ENCODE measurements around the gene PRKCA. TPM values are rescaled to one million over a fixed set of nuclear protein-coding genes. Genes with fewer than 3 reads are reported as not detected.

PRKCA gene
- total RNA-seq, 4 donors from 2014 or later: 26.0 to 89.0 (median 32.8) TPM

DNA sequence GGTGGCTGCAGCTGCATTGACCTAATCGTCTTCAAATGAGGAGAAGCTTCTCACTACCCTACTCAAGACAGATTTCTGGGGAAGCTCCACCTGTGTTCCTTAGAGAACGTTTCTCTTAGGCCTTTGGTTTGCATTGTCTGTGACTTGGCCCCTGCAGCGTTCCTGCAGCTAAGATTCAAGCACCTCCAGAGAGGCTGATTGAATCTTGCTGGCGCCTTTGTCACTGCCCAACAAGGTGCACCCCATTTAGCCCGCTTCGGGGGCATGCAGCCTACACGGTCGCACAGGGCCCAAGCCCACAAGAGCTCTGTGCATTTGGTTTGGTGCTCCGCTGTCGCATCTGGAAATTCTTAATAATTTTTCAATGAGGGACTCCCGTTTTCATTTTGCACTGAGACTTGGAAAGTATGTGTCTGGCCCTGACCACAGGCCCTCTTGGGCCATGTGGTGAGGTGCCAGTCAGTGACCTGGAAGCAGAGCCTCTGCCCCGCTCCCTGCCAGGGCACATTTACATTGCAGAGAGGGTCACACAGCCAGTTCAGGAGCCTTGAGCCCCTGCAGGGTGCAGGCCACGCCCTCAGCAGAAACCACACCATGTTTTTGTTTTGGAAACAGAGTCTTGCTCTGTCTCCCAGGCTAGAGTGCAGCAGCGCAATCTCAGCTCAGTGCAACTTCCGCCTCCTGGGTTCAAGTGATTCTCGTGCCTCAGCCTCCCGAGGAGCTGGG lies 481.4 kb downstream of the PRKCA start:
- ATAC-seq: no peak
- Histone ChIP-seq H3K27me3 (no peaks in the 10 kb centered on the region), H3K9me3 (no peaks in the 10 kb centered on the region), H3K27ac (no peak overlapping the region), H3K4me1 (no peaks in the 10 kb centered on the region), H3K36me3 (peaks cover 0 to 33% of the 10 kb centered on the region in 2 donors), H3K4me3 (no peak overlapping the region)
- TF ChIP-seq, protein P1, sequence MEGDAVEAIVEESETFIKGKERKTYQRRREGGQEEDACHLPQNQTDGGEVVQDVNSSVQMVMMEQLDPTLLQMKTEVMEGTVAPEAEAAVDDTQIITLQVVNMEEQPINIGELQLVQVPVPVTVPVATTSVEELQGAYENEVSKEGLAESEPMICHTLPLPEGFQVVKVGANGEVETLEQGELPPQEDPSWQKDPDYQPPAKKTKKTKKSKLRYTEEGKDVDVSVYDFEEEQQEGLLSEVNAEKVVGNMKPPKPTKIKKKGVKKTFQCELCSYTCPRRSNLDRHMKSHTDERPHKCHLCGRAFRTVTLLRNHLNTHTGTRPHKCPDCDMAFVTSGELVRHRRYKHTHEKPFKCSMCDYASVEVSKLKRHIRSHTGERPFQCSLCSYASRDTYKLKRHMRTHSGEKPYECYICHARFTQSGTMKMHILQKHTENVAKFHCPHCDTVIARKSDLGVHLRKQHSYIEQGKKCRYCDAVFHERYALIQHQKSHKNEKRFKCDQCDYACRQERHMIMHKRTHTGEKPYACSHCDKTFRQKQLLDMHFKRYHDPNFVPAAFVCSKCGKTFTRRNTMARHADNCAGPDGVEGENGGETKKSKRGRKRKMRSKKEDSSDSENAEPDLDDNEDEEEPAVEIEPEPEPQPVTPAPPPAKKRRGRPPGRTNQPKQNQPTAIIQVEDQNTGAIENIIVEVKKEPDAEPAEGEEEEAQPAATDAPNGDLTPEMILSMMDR (IDR thresholded peaks at IDR 0.05): no peak
- TF ChIP-seq POLR2A (IDR thresholded peaks at IDR 0.05) (no peak), POLR2AphosphoS5 (IDR thresholded peaks at IDR 0.05) (no peak), EP300 (IDR thresholded peaks at IDR 0.05) (no peak)
- 83 to 86% methylated on average over 3 to 4 of the region's 17 CpGs for WGBS, 2 donors (ENCODE audit: low coverage in 1 of 2)

DNA sequence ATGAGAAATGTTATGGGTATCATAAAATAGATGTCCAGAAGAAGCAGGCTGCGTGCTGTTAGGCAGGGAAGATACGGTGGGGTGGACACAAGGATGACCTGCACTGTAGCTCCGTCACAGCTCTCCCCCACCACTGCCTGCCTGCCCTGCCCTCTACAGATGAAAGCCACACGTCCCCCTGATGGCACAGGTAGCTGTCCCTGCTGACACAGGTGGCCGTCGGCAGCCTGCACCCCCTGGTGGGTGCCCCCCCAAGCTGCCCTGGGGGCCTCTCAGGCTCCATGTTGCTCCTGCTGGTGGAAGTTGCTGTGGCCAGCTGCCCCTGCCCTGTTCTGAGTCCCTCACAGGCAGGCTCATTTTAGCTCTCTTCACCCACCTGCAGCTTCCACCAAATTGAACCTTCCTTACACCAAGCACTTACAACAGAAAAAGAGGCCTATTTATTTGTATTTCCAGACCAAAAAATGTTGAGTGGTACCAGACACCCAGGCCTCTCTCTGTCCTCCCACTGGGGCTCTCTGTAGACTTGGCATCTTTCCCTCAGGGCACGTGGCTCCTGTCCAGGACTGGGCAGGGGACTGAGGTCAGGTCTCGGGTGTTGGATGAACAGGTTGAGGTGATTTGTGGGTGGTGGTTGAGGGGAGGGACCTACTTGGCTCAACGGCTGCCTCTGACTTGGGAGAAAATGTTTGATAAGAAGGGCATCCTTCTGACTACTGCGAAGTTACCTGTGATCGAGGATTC lies 482.4 kb downstream of the PRKCA start:
- Histone ChIP-seq H3K36me3 (peaks cover 0 to 43% of the 10 kb centered on the region in 2 donors), H3K27ac (no peak overlapping the region), H3K4me1 (no peaks in the 10 kb centered on the region), H3K4me3 (no peak overlapping the region), H3K27me3 (no peaks in the 10 kb centered on the region), H3K9me3 (no peaks in the 10 kb centered on the region)
- ATAC-seq: no peak
- TF ChIP-seq EP300 (IDR thresholded peaks at IDR 0.05) (no peak), POLR2A (IDR thresholded peaks at IDR 0.05) (no peak), POLR2AphosphoS5 (IDR thresholded peaks at IDR 0.05) (no peak)
- TF ChIP-seq, protein P1 (IDR thresholded peaks at IDR 0.05): no peak
- WGBS, 2 donors (ENCODE audit: low coverage in 1 of 2): 93 to 95% methylated on average over 3 to 6 of the region's 11 CpGs

GRCh38 chr17:66786107-66786506 lies 483.7 kb downstream of the PRKCA start:
- TF ChIP-seq, protein P1 (IDR thresholded peaks at IDR 0.05): no peak
- TF ChIP-seq POLR2AphosphoS5 (IDR thresholded peaks at IDR 0.05): no peak
- TF ChIP-seq EP300 (IDR thresholded peaks at IDR 0.05): no peak
- TF ChIP-seq POLR2A (IDR thresholded peaks at IDR 0.05): no peak
- no peak for ATAC-seq
- WGBS, 2 donors (ENCODE audit: low coverage in 1 of 2): 84% methylated on average over 3 of the region's 10 CpGs; no CpG with 5 or more reads in 1 of the 2 donors
- no peaks in the 10 kb centered on the region for H3K27me3 ChIP-seq
- no peaks in the 10 kb centered on the region for H3K9me3 ChIP-seq
- no peak overlapping the region for H3K4me3 ChIP-seq
- H3K27ac ChIP-seq: no peak overlapping the region
- H3K4me1 ChIP-seq: no peaks in the 10 kb centered on the region
- peaks cover 0 to 46% of the 10 kb centered on the region in 2 donors for H3K36me3 ChIP-seq

DNA sequence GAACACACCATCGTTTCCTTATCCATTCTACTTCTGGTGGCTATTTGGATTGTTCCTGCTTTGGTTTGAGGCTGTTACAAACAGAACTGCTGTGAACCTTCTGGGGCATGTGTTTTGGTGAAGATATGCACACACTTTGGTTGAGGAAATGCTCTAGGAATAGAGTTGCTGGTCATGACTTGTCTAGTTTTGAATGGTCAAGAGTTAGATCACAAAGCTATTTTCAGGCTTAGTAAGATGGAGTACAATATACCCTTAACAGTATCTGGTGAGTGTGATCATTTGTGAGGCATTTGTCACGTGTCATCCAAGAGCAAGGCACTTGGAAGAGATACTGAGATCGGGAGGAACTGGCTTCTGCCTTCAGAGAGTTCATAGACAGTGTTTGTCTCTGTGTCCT lies 485.5 kb downstream of the PRKCA start:
- H3K27ac ChIP-seq: no peak overlapping the region
- 75 to 96% methylated on average over 3 of the region's 3 CpGs for WGBS, 2 donors (ENCODE audit: low coverage in 1 of 2)
- H3K4me1 ChIP-seq: no peaks in the 10 kb centered on the region
- no peak overlapping the region for H3K4me3 ChIP-seq
- peaks cover 0 to 60% of the 10 kb centered on the region in 2 donors for H3K36me3 ChIP-seq
- no peak for ATAC-seq
- TF ChIP-seq, protein P1 (IDR thresholded peaks at IDR 0.05): no peak
- no peak for TF ChIP-seq EP300 (IDR thresholded peaks at IDR 0.05)
- TF ChIP-seq POLR2A (IDR thresholded peaks at IDR 0.05): no peak
- no peaks in the 10 kb centered on the region for H3K27me3 ChIP-seq
- H3K9me3 ChIP-seq: no peaks in the 10 kb centered on the region

All from gastroesophageal sphincter (tissue), 4 donors.